Left kidney (tissue), 2 donors: ENCODE measurements around the gene GABRP. TPM values are rescaled to one million over a fixed set of nuclear protein-coding genes. Genes with fewer than 3 reads are reported as not detected.

ENCODE experiments used
- DNase-seq: peaks from one replicate; pipeline ENCODE4 v3.0.0-alpha.2; 2013
- polyA plus RNA-seq: library from polyadenylated mRNA; unstranded; fragments of 120-200 nt; gene quantifications from one replicate; pipeline ENCODE4 v1.2.1, GENCODE V29; 2013; ENCODE audit not compliant: insufficient read length

GABRP gene
- polyA plus RNA-seq, 1 donor: 1.4 TPM

DNA sequence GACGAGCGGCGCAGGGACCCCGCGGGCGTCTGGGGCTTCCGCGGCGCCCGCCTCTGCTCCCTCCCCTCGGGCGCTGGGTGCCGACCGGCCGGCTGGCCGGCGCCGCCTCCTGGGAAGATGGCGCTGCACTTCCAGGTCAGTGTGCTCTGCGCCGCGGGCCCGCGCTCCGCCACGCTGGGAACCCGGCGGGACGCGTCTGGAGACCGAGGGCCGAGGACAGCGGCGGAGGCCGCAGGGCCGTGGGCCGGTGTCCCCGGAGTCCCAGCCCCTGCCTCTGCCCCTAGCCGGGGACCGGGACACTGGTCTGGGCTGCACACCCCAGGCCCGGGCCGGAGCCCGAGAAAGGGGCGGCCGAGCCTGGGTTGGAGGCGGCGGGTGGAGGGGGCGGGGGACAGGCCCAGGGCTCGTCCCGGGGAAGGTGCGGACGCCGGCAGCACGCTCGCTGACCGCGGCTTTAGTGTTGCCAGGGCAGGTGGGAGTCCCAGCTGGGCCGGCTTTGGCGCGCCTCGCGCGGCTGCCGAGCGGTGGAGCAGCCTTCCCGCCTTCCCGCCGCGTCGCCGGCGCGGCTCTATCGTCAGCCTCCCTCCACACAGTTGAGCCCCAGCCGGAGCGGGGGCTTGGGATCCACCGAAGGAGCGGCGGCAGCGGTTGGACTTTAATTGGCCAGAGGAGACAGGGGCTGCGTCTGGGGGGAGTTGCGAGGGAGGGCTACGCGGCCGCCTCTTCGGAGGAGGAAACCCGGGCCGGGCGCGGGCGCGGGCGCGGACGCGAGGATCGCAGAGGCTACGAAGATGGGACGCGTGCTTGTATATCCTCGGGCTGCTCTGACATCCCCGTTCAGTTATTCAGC is 78.6 kb downstream of the GABRP start, which contains the start of gene RANBP17:
Gene RANBP17 (plus strand): TSS at position 102 of the 850 bp plus-strand sequence.
- peak; percentile 57 for DNase-seq

- DNase-seq: no peak
These were observed 80.1 kb downstream of the GABRP start for GRCh38 chr5:170863646-170864045.

Other genes with a start within 250 kb of the GABRP start
- gene RANBP17, start 78.3 kb downstream of the GABRP start, polyA plus RNA-seq: 22.3 TPM